Activated effector memory CD4-positive, alpha-beta T cell treated with anti-CD3 and anti-CD28 coated beads, Interleukin-2, amount 50 U/mL, for 16 hours (primary cell): Measurements from ENCODE around the gene GALK2.
"Not testable (repeated sequence)": the region's sequence is repeated elsewhere in the genome, so short reads cannot be mapped to it uniquely, and the experiment has no call there.

ENCODE experiments used
- DNase-seq: peaks from one replicate; pipeline ENCODE4 v3.0.0-alpha.2; 2020

The GALK2 gene

DNA sequence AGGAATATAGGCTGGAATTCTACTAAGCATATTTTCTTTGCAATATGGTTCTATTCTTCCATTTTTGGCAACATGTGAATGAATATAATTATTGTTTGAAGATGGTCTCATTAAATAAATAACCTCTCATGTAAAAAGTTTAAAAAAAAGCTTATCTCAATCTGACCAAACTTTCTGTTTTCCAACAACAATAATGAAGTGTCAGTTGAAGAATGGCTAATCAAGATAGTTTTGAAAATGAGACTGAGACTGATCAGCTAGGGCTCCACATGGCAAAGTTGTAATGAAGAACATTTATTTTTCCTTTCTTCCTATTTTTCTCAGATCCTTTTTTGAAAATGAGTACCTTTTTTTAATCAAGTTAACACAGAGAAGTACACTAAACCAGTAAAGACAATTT is 117.4 kb downstream of the GALK2 start:
- no peak for DNase-seq

GRCh38 chr15:49288391-49288790 is 118.3 kb downstream of the GALK2 start:
- DNase-seq, result no peak

DNA sequence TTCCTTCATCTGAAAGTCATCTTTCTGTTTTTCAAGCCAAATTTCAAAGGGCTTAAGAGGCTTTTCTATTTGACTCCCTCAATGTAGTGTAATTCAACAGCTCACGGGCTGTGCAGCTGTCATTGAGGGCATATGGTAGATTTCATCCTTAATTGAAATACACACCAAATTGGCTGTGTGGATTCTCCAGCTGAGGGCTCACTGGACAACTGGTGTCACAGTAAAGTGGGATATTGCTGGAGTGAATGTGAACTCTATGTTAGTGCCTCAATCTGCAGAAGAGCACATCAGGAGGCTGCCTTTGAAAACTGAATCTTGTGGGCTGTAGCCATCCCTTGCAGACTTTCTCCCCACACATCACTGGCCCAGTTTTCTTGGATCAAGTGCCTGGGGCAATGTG is 120.1 kb downstream of the GALK2 start:
- no peak for DNase-seq

- no peak for DNase-seq
These were observed 123.9 kb downstream of the GALK2 start for GRCh38 chr15:49293941-49294340.

DNA sequence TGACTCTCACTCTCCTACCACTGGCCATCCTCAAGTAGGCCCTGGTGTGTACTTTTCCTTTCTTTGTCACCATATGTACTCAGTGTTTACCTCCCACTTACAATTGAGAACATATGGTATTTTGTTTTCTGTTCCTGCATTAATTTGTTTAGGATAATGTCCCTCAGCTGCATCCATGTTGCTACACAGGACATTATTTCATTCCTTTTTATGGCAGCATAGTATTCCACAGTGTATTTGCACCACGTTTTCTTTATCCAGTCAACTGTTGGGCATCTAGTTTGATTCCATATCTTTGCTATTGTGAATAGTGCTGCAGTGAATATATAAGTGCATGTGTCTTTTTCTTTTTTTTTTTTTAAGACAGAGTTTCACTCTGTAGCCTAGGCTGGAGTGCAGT is 126.2 kb downstream of the GALK2 start:
- no peak for DNase-seq

DNA sequence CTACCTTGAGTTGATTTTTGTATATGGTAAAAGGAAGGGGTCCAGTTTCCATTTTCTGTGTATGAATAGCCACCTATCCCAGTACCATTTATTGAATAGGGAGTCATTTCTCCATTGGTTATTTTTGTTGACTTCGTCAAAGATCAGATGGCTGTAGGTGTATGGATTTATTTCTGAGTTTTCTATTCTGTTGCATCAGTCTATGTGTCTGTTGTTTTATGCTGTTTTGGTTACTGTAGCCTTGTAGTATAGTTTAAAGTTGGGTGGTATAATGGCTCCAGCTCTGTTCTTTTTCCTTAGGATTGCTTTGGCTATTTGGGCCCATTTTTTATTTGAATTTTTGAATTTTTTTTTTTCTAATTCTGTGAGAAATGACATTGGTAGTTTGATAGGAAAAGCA is 127.5 kb downstream of the GALK2 start:
- DNase-seq, result no peak

DNA sequence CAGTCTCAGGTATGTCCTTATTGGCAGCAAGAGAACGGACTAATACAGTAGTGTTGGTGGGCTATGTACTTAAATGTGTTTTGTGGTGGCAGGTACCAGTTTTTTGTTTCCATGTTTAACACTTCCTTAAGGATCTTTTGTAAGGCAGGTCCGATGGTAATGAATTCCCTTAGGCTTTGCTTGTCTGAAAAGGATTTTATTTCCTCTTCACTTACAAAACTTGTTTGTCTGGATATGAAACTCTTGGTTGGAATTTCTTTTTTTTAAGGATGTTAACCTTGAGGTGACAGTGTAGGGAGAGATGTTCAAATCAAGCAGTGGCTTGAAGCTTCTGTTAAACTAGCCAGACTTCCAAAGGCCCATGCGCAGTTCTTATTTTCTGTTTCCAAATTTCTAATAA is 130.8 kb downstream of the GALK2 start:
- no peak for DNase-seq

DNA sequence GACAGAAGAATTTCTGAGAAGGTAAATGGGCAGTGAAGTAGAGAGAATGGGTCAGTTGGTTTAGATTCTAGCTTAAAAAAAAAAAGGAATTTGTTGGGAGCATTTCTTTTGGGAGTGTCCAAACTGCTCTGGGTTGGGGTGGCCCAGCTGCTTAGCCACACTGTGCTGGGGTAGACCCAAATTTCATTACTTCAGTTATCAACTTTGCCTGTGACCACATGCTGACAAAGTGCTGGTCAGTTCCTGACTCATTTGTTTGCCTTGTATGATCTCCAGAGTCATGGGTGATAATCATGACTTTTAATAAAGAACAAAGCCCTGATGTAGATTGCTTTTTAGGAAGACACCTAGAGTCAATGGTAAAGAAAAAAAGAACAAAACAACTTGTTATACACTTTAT is 131.5 kb downstream of the GALK2 start:
- DNase-seq, result no peak

DNA sequence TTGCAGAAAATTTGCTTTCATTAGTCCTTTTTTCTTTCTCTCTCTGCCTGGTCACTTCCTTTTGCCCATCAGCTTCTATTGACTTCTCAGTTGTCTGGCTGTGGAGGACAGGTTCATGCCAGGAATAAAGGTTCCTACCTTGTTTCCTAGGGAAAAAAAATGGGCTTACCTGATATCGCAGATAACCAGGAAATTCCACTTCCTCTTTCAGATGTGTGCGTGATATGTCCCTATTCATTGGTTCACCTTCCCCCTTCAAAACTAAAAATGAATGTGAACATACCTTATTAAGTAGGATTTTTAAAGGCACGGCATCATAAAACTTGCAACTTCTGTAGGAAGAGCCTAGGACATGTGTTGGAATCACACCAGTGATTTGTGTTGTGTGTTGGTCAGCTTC is 133.0 kb downstream of the GALK2 start:
- no peak for DNase-seq

DNA sequence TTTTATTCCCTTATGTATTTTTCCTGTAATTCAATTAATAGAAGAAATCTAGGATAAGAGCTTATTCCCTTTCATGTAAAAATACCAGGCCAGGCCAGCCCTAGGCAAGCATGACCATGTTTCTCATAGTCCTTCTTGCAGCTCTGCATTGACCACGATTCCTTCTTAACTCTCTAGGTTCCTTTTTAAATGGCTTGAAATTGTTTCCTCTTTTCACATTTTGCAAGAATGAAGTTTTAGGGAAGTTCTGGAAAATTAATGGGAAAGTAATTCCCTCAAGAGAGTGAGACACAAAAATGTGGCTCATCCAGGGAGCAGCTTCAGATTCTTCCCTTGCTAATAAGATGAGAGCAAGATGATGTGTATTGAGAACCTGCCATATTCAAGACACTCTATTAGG is 136.5 kb downstream of the GALK2 start:
- no peak for DNase-seq

DNA sequence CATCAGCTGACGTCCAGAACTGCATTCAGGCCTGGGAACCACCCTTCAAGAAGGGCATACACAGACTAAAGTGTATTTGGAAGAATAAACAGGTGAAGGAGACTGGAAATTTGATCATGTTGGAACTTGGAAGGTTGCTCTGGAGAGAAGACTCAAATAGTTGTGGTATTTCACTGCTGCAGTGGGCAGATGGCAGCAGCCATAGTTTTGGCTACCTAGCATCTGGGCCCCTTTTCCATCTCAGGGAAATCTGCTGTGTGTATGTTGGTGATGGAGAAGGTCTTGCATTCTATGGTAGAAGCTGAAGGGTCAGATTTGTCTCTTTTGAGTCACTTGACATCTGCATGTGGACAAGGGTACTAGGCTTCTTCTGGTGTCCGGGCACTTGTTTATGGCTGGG is 138.6 kb downstream of the GALK2 start:
- no peak for DNase-seq

- DNase-seq, result no peak
These were observed 139.8 kb downstream of the GALK2 start for GRCh38 chr15:49309889-49310288.

- DNase-seq, result no peak
These were observed 143.6 kb downstream of the GALK2 start for GRCh38 chr15:49313650-49314049.

- DNase-seq, result no peak
These were observed 144.7 kb downstream of the GALK2 start for GRCh38 chr15:49314716-49315115.

DNA sequence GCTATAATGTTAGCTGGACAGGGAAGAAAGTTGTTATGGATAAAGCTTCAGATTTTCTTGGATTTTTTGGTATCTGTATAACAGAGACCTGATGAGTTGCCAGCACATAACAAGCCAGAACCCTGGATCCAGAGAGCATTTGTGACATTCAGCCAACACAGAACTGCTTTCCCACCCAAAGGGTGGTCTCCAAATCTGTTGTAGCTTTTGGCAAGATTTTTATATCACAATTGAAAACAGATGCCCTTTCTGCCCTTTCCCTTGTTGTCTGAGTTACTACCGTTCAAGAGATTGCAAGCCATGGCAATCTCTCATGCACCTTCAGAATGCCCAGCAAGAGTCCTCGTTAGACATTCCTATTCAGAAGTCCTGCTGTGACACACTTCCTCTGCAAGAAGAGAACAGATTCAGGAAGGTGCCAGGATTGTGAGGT is 145.4 kb downstream of the GALK2 start:
- DNase-seq, result no peak

DNA sequence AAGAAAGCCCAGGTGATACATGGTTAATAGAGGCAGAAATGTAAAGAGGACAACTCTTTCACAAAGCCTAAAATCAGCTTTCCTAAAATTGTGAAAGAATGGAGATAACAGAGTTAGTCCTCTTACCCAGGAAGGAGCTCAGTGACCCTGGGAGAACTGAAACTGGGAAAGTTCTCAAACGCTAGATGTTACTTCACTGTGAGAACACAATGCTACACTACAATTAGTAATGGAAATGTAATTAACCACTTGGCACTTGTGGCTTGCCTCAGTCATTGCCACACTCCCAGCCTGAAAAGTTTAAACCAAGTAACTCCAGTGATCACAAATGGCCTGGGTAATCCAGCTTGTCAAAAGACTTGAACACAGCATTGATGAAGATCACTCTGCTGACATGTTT is 150.3 kb downstream of the GALK2 start:
- no peak for DNase-seq

DNA sequence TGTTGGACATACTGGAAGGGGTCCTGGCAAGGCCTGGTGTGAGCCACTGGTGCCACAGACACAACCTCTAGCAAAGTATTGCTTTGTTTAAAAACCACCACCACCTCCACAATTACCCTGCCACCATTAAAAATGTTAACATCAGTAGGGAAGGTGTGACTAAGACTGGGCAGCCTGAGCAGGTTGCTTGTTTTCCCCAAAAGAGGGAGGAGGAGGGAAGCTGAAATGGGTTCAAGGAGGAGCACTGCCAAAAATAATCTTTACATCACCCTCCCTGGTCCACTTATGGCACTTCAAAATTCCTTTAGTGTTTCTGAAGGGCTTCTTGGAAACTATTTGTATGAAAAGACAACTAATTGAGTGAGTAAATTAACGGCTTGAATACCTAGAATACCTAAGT is 153.2 kb downstream of the GALK2 start:
- DNase-seq, result no peak

DNA sequence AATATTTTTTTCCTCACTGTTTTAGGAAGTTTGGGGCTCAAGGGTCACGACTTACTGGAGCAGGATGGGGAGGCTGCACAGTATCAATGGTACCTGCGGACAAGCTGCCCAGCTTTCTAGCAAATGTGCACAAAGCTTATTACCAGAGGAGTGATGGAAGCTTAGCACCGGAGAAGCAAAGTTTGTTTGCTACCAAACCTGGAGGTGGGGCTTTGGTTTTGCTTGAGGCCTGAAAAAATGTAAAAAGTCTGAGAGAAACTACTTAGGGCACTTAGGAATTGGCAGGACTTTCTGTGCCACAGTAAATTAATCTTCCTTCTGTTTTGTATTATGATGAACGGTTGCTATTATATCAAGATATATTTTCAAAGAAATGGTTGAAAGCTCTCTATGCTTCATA is 157.9 kb downstream of the GALK2 start:
- no peak for DNase-seq

GRCh38 chr15:49328941-49329340 is 158.9 kb downstream of the GALK2 start:
- no peak for DNase-seq

- DNase-seq, result no peak
These were observed 160.1 kb downstream of the GALK2 start for GRCh38 chr15:49330166-49330565.

GRCh38 chr15:49331442-49331841 is 161.4 kb downstream of the GALK2 start:
- DNase-seq, result no peak

- no peak for DNase-seq
These were observed 161.9 kb downstream of the GALK2 start for GRCh38 chr15:49331951-49332350.

DNA sequence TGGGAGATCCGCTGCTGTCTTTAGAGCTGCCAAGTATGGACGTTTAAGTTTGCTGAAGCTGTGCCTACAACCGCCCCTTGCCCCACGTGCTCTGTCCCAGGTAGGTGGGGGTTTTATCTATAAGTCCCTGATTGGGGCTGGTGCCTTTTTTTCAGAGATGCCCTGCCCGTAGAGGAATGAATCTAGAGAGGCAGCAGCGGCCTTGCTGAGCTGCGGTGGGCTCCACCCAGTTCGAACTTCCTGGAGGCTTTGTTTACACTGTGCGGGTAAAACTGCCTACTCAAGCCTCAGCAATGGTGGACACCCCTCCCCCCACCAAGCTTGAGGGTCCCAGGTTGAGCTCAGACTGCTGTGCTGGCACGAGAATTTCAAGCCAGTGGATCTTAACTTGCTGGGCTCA is 169.6 kb downstream of the GALK2 start:
- DNase-seq, result no peak

DNA sequence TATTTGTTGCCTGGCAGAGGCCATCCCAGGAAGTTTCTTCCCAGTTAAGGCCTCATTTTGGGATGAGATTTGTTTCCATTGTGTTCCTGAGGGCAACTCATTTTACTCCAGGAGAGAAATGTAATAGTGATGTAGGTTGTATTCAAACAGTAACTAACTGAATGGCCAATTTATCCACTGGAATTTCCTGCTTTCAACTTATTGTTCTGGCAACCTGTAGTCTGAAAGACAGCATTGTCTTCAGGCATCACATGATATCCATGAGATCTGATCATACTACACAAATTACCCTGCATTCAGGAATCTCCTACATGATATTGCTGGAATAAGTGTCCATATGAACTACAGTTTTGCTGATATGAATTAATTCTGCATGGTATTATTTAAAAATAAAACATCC is 173.5 kb downstream of the GALK2 start:
- DNase-seq, result no peak

GRCh38 chr15:49354439-49354838 is 184.4 kb downstream of the GALK2 start:
- not testable (repeated sequence) for DNase-seq

DNA sequence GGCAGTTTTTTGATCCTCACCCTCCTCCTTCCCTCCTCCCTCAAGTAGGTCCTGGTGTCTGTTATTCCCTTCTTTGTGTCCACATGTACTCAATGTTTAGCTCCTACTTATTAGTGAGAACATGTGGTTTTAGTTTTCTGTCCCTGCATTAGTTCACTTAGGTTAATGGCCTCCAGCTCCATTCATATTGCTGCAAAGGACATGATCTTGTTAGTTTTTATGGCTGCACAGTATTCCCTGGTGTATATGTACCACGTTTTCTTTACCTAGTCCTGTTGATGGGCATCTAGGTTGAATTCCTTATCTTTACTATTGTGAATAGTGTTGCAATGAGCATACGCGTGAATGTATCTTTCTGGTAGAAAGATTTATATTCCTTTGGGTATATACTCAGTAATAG is 191.3 kb downstream of the GALK2 start:
- DNase-seq, result no peak
